Kidney capillary endothelial cell (primary cell): ENCODE results near the gene RAF1.
"Not testable (repeated sequence)": the region's sequence is repeated elsewhere in the genome, so short reads cannot be mapped to it uniquely, and the experiment has no call there.

Experiments used
- DNase-seq: peaks from one replicate; pipeline ENCODE4 v3.0.0-alpha.2; 2018; ENCODE audit warnings: low spot score

Gene RAF1

DNA sequence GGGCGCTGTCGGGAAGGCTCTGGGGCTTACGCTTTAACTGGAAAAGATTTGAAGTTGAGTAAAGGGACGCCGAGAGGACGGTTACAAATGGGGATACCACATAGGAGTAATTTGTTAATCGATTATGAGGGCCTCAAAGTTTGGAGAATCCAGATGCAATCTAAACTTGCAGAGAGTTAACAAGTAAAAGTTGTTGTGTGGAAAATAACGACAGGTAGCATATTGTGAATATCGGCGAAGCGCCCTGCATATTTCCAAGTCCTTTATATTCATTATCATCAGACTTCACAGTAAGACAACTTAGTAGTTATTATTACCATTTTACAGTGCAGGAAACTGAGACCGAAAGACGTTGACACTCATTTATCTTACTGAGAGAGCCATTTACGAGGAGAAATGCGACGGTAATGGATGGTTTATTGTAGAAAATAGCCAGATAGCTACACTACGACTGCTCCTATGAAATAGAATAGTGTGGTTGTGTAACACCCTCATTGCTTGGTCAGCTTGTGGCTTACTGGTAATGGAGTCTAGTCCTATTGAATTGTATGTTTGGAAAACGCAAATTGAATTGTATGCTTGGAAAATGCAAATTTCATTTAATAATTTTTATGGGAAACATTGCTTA lies 106.3 kb downstream of the RAF1 start:
- DNase-seq, result no peak

- peak; percentile 83 for DNase-seq
Measured at GRCh38 chr3:12556690-12557472, 107.0 kb downstream of the RAF1 start, which contains the start of gene MKRN2. Gene MKRN2 (plus strand): TSS chr3:12557087. CDS start chr3:12557151, 64 bp downstream.

DNA sequence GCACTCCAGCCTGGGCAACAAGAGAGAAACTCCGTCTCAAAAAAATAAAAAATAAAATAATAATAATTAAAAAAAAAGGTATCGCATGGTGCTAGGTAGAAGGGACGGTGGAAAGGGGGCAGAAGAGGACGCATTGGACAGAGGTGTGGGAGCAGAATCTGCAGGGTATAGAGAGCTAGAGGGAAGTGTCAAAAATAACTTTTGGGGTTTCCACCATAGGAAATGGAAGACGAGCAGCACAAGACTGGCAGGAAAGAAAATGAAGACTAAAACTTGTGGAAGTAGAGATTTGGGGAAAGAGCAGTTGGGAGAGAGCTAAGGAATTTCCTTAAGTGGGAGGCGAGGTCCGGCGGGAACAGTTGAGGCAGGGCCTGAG lies 107.6 kb downstream of the RAF1 start:
- no peak for DNase-seq

- DNase-seq, result peak; percentile 51
Measured at GRCh38 chr3:12553921-12554391, 110.0 kb downstream of the RAF1 start.

DNA sequence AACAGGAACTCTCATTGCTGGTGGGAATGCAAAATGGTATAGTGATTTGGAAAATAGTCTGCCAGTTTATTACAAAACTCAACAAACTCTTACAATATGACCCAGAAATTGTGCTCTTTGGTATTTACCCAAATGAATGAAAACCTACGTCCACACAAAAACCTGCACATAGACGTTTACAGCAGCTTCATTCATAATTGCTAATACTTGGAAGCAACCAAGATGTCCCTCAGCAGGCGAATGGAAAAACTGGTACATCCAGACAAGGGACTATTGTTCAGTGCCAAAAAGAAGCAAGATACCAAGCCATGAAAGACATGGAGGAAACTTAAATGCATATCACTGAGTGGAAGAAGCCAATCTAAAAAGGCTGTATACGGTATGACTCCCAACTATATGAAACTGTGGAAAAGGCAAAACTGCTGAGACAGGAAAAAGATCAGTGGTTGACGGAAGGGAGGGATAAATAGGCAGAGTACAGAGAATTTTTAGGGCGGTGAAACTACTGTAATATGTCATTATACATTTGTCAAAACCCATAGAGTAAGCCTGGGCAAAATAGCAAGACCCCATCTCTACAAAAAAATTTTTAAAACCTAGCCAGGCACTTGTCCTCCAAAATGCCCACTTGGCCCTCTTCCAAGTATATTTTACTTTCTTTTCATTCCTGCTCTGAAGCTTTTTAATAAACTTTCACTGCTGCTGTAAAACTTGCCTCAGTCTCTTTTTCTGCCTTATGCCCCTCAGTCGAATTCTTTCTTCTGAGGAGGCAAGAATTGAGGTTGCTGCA lies 113.8 kb downstream of the RAF1 start:
- DNase-seq, result no peak

DNA sequence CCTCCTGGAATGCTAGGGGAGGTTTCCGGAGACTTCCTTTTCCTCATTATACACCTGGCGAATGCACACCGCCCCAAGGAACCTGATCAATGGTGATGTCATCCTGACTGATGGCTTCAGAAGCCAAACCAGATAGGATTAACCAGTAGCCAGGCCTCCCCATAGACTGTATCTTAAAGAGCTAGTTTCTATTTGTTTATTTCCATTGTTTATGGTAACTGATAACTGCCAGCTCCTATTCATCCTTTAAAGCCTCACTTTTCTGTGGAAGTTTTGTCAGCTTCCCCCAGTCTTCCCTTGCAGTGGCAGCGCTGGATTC lies 118.5 kb downstream of the RAF1 start, which contains the start of gene MKRN2OS:
Gene MKRN2OS, minus strand, starts transcription at position 27 of the 319 bp plus-strand sequence. CDS start 35 bp downstream, outside the sequence.
- no peak for DNase-seq

GRCh38 chr3:12544652-12545472 lies 119.1 kb downstream of the RAF1 start:
- DNase-seq, result no peak

- DNase-seq, result not testable (repeated sequence)
Measured at GRCh38 chr3:12543497-12543896, 120.4 kb downstream of the RAF1 start.

- no peak for DNase-seq
Measured at GRCh38 chr3:12541625-12542024, 122.3 kb downstream of the RAF1 start.

GRCh38 chr3:12536423-12536822 lies 127.5 kb downstream of the RAF1 start:
- DNase-seq, result no peak
